RWPE2 (cell line): ENCODE results near the gene SLC25A52.

Experiments used
- ATAC-seq: fragments of 200-7000 bp; cut with Tn5 transposase; 3 replicates; pipeline ENCODE4 v1.9.1; 2021; ENCODE audit warnings: low read depth
- DNase-seq: peaks from one replicate; pipeline ENCODE4 v3.0.0-alpha.2; 2020; ENCODE audit warnings: low spot score
- H3K27ac ChIP-seq: fragments of 450-650 bp; 2 replicates; pipeline ENCODE4 v1.5.1; 2017; ENCODE audit warnings: mild to moderate bottlenecking; ENCODE audit not compliant: poor library complexity, severe bottlenecking
- H3K27me3 ChIP-seq: fragments of 250-450 bp; sonication (Bioruptor Pico); 2 replicates; pipeline ENCODE4 v1.5.1; 2021; ENCODE audit warnings: mild to moderate bottlenecking, moderate library complexity; ENCODE audit not compliant: insufficient read depth, poor library complexity, severe bottlenecking
- H3K36me3 ChIP-seq: fragments of 250-450 bp; sonication (Bioruptor Pico); 2 replicates; pipeline ENCODE4 v1.5.1; 2020; ENCODE audit warnings: low read depth, mild to moderate bottlenecking, moderate library complexity
- H3K4me1 ChIP-seq: fragments of 250-450 bp; sonication (Bioruptor Pico); 2 replicates; pipeline ENCODE4 v1.5.1; 2021; ENCODE audit warnings: mild to moderate bottlenecking, moderate library complexity; ENCODE audit not compliant: insufficient read depth, poor library complexity, severe bottlenecking
- H3K4me3 ChIP-seq: fragments of 250-450 bp; sonication (Bioruptor Pico); 2 replicates; pipeline ENCODE4 v1.5.1; 2021; ENCODE audit warnings: mild to moderate bottlenecking, moderate library complexity; ENCODE audit not compliant: severe bottlenecking
- H3K9me3 ChIP-seq: fragments of 250-450 bp; sonication (Bioruptor Pico); 2 replicates; pipeline ENCODE4 v1.5.1; 2021; ENCODE audit warnings: mild to moderate bottlenecking, moderate library complexity; ENCODE audit not compliant: severe bottlenecking
- TF ChIP-seq, protein P1 (sequence below): fragments of 450-650 bp; IDR thresholded peaks from one replicate; pipeline ENCODE4 v1.5.1; 2017; ENCODE audit warnings: mild to moderate bottlenecking, moderate library complexity; ENCODE audit not compliant: poor library complexity, severe bottlenecking

Gene SLC25A52

DNA sequence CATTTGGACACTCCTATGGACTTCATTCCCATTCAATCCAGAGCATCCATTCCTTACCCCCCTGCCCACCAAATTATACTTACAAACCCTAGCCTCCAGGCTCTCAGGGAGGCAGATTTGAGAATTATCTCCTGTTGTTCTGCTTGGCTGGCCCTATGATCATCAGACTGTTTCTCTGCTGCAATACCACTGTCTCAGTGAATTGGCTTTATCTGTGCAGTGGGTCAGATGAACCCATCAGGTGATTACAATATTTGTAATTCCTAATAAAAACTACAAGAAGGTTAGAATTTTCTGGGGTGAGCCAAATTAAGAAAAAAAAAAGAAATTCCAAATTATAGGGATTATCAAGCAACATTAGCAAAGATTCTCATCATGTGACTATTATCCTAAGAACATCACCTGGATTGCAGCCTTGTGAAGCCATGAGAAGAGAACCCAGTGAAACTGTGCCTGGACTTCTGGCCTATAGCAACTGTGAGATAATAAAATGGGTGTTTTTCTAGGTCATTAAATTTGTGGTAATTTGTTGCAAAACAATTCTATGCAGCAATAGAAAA is 17.8 kb upstream of the SLC25A52 start:
- no peaks in the 10 kb centered on the region for H3K4me1 ChIP-seq
- TF ChIP-seq, protein P1, sequence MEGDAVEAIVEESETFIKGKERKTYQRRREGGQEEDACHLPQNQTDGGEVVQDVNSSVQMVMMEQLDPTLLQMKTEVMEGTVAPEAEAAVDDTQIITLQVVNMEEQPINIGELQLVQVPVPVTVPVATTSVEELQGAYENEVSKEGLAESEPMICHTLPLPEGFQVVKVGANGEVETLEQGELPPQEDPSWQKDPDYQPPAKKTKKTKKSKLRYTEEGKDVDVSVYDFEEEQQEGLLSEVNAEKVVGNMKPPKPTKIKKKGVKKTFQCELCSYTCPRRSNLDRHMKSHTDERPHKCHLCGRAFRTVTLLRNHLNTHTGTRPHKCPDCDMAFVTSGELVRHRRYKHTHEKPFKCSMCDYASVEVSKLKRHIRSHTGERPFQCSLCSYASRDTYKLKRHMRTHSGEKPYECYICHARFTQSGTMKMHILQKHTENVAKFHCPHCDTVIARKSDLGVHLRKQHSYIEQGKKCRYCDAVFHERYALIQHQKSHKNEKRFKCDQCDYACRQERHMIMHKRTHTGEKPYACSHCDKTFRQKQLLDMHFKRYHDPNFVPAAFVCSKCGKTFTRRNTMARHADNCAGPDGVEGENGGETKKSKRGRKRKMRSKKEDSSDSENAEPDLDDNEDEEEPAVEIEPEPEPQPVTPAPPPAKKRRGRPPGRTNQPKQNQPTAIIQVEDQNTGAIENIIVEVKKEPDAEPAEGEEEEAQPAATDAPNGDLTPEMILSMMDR: no peak
- no peaks in the 10 kb centered on the region for H3K27me3 ChIP-seq
- DNase-seq (no peak), ATAC-seq (no peak)
- peaks cover 4% of the 10 kb centered on the region for H3K9me3 ChIP-seq
- H3K4me3 ChIP-seq: no peak overlapping the region
- no peak overlapping the region for H3K27ac ChIP-seq
- H3K36me3 ChIP-seq: no peaks in the 10 kb centered on the region

DNA sequence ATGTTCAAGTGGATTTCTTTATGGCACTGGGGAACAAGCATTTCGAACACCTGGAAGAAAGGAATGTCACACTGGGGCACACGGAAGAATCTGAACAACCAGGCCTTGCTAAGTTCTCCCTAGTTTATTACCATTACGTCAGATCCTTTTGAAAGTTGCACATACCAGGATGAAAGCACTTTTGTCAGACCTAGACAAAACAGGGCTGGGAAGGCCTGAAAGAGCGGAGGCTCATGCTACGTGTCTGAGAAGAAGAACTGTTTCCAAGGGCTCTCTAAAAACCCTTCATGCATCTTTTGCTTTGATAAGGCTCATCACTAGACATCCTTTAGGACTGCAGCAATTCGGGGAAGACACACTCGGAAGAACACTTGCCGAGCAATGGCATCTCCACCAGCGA is 15.4 kb upstream of the SLC25A52 start:
- Histone ChIP-seq H3K27ac (no peak overlapping the region), H3K36me3 (no peaks in the 10 kb centered on the region), H3K27me3 (no peaks in the 10 kb centered on the region), H3K4me1 (no peaks in the 10 kb centered on the region), H3K9me3 (peaks cover 4% of the 10 kb centered on the region), H3K4me3 (no peak overlapping the region)
- DNase-seq: no peak
- TF ChIP-seq, protein P1: no peak
- no peak for ATAC-seq

DNA sequence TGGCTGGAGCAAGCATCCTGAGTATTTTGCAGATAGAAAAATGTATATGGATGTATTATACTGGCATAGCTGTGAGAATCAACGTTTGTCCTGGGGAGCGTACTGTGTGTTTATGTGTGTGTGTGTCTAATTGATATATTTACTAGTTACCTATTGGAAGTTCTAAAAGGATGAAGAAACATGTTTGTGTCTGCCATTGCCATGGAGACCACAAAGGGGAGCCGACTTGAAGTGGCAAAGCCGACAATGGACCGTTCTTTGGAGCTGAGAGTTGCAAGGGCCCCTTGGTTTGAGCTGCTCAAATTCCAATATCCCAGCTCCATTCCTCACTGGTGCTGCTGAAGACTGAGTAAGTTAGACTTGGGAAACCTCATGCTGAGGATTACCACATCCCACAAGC is 14.3 kb upstream of the SLC25A52 start:
- H3K27me3 ChIP-seq: no peaks in the 10 kb centered on the region
- H3K36me3 ChIP-seq: no peaks in the 10 kb centered on the region
- H3K4me3 ChIP-seq: no peak overlapping the region
- no peak for ATAC-seq
- H3K4me1 ChIP-seq: no peaks in the 10 kb centered on the region
- H3K9me3 ChIP-seq: peaks cover 4% of the 10 kb centered on the region
- no peak overlapping the region for H3K27ac ChIP-seq
- DNase-seq: no peak
- TF ChIP-seq, protein P1: no peak

DNA sequence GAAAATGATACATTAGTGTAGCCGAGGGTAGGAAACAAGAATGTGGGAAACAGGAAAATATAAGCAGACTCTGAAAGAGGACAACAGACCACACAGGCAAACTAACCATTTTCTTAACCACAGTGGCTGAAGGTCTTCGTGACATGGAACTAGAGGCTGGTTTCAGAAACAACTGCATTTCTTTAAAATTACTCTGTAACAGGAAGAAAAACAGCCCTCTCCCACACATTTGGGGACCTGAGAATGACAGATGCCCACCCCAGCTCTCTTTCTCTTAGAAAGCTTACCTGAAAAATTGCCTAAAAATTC is 13.8 kb upstream of the SLC25A52 start:
- TF ChIP-seq, protein P1: no peak

DNA sequence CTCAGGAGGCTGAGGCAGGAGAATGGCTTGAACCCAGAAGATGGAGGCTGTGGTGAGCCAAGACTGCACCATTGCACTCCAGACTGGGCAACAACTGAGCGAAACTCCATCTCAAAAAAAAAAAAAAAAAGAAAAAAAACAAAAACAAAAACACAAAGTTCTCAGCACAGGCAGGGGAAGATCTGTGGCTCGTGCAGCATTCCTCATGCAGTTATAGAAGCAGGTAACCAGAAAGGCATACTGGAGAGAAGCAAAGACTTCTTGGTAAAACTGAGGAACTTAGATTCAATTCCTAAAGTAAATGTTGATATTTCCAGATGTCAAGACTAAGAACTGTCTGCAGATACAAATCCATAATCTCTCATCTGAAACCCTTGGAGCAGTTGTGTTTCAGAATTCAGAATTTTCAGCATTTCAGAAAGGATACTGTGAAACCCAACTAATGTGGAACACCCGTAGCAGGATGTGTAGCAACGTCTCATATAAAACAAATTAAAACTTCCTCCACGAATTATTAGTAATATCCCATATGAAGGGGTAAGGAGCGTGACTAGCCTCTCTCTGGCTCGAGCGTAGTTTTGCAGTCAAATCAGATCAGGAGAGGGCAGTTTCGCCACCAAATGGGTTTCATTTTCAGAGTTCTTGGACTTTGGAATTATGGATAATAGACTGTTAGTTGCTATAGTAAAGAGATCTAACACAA is 13.2 kb upstream of the SLC25A52 start:
- H3K4me3 ChIP-seq: no peak overlapping the region
- H3K4me1 ChIP-seq: no peaks in the 10 kb centered on the region
- H3K36me3 ChIP-seq: no peaks in the 10 kb centered on the region
- TF ChIP-seq, protein P1: no peak
- ATAC-seq (no peak), DNase-seq (no peak)
- H3K27ac ChIP-seq: no peak overlapping the region
- H3K9me3 ChIP-seq: peaks cover 4% of the 10 kb centered on the region
- H3K27me3 ChIP-seq: no peaks in the 10 kb centered on the region

More for the DNA sequence above, 13.8 kb upstream of the SLC25A52 start:
- no peaks in the 10 kb centered on the region for H3K27me3 ChIP-seq
- H3K36me3 ChIP-seq: no peaks in the 10 kb centered on the region
- H3K27ac ChIP-seq: no peak overlapping the region
- no peak for DNase-seq
- ATAC-seq: no peak
- peaks cover 4% of the 10 kb centered on the region for H3K9me3 ChIP-seq
- H3K4me1 ChIP-seq: no peaks in the 10 kb centered on the region
- H3K4me3 ChIP-seq: no peak overlapping the region
